HG03060 (cell line): ENCODE measurements around the gene SENP1.

Source experiments
- ATAC-seq: cut with Tn5 transposase; IDR thresholded peaks from one replicate; pipeline ENCODE4 v1.9.1; 2021; ENCODE audit warnings: low read depth, moderate number of reproducible peaks; ENCODE audit not compliant: unreplicated experiment

Gene SENP1

DNA sequence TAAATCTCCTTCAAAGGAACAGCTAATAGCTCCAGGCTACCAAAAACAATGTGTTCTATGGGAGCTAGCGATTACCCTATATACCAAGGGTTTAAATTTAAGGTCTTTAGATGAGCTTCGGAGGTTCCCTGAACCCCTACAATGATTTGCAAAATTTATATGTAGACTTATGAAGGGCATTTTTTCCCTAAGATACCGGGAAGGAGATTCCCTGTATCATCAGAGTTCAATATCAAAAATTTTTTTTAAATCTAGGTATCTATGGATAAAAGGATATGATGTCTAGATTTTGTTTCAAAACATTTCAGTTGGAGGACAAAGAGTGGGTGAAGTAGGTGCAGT lies 83.7 kb downstream of the SENP1 start:
- no peak for ATAC-seq

DNA sequence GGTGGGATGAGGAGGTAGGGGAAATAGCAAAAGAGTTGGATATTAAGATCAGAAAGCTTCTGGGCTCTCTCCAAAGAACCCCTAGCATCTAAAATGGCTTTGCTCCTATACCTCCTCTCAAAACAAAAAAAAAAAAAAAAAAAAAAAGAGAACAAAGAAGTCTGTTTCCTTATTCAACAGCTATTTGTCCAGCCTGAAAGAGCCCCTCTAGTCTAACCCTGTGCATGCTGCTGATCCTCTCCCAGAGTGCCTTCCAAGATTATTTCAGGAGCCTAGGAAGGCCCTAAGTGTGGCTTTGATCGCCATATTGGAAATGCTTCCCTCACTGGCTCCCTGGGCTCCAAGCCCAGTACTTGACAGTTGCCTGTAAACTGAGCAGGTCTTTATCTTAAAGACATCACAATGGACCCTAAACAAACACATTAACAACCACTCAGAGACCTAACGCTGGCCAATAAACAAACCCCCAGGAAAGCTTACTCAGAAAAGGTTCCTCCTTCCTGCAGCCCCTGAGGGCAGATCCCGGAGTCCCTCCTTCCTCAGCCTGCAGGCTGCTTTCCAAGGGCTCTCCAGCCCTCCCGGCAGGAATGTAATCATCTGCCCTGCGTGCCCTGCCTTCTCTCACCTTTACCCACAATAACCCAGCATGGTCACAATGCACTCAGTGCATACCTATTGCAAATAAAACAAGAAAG lies 84.2 kb downstream of the SENP1 start:
- no peak for ATAC-seq

DNA sequence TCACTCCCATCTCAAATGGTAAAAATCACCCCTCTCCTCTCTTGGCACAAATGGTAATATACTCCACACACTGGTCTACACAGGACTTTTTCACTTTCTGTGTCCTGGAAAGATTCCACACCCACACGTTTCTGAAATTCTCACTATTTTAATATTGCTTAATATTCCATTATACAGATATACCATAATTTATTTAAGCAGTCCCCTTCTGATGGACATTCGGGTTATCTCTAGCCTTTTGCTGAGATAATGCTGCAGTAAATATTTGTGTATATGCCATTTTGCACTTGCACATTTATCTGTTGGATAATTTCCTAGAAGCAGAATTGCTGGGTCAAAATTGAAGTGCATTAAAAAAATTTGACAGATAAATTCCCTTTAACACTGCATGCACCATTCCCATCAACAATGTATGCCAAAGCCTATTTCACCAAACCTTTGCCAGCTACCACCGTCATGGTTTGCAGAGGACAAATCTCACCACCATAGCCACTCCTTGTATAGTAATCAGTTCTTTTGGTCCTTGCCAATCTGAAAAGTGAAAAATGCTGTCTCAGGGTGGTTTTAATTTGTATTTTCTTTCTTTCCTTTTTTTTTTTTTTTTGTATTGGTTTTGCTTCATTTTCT lies 86.1 kb downstream of the SENP1 start:
- no peak for ATAC-seq

DNA sequence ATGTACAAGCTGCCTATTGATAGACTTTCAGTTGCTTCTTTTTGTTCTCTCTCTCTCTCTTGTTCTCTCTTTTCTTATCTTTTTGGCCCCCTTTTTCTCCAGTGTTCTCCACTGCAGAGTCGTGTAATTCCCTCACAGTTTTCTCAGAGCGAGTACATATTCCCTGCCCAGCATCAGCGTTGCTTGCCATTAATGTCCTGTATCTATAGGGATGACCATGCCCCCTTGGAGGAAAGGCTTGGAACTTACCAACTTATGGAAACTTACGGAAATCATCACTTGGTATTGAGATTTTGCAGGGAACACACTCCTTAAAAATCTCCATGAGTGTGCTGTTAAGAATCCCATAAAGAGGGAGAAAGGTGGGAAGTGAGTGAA lies 87.3 kb downstream of the SENP1 start:
- ATAC-seq, result no peak

DNA sequence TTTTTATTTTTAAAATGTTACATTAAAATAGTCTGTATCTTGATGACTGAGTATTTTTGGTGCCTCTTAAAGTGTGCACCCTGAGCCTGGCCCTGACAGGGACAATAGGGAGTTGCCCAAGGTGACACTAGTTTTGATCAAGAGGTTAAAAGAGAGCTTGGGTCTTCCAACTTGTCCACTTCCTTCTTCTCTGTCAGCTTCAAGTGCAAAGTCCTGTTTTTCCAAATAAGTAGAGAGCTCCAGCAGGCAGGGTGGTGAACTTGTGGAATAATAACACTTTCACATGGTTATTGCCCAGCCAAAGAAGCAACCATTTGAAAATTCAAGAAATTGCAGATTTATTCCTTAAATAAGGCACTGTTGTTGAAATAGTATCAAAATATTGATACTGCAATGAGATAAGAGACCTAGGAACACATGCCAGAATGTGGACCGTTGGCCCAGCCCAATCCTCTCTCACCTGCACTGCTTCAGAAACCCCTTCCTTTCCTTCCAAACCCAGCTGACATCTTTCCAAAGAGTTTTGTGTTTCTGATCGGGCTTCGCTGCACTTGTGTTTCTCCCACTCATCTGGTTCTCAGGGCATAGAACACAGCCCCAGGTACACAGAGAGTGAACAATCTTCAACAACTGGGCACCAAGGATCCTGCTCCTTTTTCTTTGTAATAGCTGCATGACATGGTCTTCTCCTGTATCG lies 87.8 kb downstream of the SENP1 start:
- no peak for ATAC-seq

DNA sequence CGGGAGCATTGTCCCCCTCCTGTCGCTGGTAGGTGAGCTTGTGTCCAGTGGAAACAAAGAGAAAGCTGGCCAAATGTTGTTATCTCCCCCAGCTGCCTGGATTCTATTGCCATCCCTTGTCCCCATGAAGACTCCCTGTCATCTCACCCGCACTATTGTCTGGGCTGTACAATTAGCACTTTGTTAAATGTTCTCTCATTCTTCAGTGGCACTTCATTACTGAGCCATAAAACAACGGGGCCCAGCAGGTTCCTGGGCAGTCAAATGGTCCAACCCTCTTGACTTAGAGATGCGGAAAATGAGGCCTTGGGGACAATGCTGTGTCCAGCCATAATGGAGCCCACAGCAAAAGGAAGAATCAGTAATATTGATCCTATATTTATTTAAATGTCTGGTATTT lies 88.4 kb downstream of the SENP1 start:
- no peak for ATAC-seq

DNA sequence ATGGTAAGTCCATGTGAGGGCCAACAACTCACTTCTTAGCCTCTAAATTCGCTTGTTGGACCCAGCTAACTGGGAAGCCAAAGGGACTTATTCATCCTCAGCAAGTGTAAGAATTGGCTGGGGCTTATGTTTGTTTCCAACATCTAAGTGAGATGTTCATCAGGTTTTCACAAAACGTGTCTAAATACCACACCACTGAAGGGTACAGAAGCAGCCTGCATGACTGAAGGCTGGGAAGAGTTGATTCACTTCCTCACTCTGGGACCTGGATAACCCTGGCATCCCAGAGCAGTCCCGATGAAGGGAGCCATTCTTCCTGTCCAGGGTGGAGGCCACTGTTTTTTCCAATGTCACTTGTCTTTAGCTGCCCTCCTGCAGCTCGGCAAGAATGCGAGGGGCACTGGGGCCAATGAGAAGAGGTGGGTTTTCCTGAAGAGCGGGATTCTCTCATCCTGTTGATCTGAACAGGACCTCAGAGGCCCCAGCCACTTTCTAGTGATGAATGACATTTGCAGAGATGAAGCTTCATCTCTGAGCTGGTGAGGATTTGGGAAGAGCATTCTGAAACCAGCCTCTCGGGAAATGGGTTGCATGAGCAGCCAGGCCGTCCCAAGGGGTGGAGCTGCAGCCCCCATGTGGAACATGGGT lies 89.4 kb downstream of the SENP1 start:
- ATAC-seq, result no peak

DNA sequence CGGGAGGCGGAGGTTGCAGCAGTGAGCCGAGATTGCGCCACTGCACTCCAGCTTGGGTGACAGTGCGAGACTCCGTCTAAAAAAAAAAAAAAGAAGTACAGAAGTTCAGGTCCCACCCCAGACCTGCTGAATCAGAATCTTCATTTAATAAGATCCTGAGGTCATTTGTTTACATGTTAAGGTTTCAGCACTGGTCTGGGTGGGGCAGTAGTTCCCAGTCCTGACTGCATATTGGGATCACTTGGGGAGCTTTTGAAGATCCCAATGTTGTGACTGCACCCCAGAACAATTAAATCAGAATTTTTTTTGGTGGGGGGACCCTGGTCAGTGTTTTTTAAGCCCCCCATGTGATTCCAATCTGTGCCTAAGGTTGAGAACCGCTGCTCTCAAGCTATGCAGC lies 89.9 kb downstream of the SENP1 start:
- ATAC-seq, result no peak

DNA sequence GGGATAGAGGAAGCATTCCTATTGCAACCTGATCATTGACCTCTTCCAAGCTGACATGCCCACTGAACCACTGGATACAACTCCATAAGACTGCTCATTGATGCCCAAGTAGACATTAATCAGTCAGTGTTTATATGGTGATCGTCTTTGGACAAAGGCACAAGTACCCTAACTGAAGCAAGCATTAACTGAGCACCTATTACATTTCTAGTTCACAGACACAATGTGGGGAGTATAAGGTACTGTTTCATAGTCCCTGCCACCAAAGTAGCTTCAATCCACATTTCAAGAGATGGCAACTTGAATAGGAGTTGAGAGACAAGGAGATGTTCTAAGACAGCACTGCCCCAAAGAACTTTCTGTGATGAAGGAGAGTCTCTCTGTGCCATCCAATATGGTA lies 90.8 kb downstream of the SENP1 start:
- no peak for ATAC-seq

DNA sequence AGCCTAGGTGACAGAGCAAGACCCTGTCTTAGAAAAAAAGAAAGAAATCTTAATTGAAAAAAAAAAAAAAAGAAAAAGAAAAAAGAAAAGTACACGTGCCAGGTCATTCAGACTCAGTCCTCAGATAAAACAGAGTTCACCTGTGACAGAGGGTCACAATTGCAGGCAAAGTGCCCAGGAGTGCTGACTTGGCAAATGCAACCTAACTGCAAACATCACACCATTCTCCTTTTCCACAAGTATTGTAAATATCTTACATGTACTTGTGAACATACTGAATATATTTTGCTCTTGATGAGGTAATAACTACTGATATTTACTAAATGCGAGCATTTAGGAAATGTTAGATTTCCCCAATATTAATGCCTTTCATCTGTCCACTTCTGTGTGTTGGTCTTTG lies 92.6 kb downstream of the SENP1 start:
- no peak for ATAC-seq

DNA sequence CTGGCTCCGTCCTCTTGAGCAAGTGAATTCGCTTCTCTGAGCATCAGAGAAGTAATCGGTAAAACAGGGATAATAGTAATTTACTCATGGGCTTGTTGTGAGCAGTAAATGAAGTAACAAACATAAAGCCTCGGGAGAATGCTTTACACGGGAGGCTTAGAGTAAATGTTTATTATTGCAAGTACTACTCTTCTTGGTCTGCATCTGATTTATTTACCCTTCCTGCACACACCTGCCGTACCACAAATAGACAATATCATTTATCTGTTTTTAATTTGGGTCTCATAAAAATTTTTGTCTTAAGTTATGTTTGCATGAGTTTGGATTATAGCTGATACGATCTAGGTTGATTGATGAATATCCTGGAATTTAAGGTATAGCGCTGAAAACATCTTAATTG lies 93.8 kb downstream of the SENP1 start:
- no peak for ATAC-seq

DNA sequence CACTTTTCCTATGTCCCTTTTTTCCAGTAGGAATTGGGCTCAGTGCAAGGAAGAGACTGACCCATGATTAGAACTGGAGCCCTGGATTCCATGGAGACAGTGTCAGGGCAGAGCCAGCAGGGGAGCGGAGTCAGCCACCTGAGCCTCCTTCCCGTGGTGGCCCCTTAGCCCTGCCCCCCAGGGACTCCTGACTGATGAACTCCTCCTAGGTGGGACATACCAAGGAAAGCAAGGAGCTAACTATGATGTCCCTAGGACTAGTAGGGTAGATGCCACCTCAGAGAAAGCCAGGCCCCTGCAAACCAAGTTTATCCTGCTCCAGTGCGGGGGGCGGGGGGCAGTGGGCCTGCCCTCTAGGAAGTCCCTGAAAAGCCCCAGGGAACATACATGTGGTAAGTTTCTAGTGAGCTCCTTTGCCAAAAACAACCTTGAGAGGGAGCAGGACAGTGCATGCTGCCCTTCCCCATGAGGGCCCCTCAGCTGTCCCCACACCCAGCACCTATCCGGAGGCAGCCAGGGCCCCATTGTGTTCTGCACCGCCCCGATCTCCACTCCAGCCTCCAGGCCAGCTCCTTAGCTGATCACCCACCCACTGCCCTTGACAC lies 95.4 kb downstream of the SENP1 start:
- ATAC-seq, result no peak

DNA sequence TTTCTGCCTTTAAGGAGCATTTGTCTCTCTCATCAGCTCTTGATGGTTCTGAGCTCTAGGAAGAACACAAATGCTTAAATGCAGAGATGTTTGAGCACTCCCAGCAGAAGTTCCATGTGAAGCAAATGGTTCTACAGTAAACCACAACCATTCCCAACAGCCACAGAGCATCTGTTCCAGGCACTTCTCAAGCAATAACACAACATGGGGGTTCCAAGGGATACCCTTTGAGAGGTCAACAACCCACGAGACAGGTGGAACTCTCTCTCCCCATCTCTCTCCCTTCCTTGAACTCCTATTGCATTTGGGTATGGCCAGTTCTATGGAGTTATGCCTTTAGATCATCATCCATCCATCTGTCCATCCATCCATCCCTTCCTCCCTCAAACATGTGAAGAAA lies 96.4 kb downstream of the SENP1 start:
- no peak for ATAC-seq

DNA sequence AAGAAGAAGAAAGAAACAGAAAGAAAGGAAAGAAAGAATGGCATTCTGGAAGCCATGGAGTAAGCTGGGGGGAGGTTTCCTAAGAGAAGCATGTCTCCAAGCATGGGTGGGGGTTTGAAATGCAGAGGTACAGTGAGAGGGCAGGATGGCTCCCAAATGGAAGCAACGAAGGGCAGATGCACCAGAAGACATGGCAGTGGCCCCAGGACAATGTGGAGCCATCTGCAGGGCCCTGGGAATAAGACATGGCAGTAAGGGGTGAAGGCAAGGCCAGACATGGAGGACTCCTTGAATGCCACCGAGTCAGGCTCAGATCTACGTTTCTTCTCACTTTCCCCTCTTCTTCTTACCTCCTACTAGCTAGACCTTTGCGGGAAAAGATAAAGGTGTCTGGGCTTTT lies 96.9 kb downstream of the SENP1 start:
- no peak for ATAC-seq

DNA sequence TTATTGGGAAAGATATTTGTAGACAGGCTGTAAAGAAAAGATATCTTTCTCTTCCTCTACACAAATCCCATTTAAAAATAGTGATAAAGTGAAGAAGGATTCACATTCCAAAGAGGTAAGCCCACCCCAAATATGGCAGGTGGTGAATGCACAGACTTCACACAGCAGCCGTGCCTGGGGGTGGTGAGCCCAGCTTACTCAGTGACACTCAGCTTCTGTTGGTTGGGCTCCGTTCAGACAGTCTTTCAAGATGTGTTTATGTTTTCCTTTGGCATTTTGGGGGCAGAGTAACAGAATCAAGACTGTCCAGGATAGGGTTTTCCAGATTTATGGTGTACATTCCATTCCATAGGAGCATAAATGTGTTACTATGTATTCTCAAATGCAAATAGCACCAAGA lies 97.5 kb downstream of the SENP1 start:
- no peak for ATAC-seq

DNA sequence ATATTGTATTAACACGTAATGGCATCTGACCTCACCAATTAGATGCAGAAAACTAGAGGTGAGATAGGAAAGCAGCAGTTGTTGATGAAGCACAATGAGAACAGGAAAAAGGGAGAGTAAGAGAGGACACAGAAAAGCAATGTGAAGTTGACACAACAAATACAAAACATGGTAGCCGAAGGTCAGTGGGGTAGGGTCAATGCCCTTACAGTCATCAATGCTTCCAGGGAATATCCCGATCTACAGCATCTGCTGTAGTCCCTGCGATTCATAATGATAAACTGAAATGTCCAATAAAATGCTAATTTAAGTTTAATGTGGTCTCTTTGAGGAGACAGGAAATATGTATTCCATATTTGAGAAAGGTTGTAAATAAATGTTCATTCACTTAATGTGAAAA lies 98.7 kb downstream of the SENP1 start:
- ATAC-seq, result no peak

DNA sequence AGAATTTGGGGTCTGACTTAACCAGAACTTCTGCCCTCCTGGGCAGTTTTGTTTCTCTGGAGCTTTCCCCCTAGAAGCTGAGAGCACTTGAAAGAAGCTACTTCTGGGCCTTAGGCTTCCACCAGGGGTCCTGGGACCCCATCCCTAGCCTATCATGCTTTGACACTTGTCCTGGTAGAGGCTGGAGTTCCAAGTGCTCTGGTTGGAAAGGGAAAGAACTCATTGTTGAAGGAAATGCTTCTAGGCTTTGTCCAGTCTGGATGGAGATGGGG lies 100.2 kb downstream of the SENP1 start:
- ATAC-seq, result no peak

DNA sequence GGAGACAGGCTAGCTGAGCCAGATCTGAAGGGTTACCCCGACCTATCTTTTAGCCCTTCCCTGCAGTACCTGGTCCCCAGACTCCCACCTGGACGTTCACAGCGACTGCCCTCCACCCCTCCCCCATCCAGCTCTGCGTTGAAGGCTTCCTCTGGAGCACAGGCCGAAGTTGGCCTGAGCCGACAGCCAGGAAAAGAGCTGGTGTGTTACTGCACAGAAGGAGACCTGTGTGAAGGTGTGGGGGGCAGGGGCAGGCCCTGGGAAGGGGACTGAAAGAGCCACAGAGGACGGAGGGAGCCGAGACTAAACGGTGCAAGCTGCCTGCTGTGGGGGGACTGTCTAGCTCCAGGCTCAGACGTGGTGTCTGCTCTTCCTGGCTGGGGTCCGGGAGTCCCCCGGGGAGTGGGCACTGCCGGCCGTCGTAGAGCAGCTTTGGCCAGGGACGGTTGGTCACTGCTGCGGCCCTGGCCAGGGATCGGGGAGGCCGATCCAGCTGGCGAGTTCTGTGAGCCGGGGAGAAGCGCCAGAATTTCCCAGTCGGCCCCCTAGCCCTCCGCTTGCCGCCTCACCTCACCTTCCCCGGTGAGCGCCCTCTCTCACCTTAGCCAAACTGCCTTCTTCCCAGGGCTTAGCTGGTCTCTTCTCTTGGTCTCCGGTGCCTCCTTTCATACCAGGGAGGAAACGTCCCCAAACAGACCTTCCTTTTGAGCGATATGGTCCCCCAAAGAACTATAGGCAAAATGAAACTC lies 100.7 kb downstream of the SENP1 start:
- no peak for ATAC-seq

DNA sequence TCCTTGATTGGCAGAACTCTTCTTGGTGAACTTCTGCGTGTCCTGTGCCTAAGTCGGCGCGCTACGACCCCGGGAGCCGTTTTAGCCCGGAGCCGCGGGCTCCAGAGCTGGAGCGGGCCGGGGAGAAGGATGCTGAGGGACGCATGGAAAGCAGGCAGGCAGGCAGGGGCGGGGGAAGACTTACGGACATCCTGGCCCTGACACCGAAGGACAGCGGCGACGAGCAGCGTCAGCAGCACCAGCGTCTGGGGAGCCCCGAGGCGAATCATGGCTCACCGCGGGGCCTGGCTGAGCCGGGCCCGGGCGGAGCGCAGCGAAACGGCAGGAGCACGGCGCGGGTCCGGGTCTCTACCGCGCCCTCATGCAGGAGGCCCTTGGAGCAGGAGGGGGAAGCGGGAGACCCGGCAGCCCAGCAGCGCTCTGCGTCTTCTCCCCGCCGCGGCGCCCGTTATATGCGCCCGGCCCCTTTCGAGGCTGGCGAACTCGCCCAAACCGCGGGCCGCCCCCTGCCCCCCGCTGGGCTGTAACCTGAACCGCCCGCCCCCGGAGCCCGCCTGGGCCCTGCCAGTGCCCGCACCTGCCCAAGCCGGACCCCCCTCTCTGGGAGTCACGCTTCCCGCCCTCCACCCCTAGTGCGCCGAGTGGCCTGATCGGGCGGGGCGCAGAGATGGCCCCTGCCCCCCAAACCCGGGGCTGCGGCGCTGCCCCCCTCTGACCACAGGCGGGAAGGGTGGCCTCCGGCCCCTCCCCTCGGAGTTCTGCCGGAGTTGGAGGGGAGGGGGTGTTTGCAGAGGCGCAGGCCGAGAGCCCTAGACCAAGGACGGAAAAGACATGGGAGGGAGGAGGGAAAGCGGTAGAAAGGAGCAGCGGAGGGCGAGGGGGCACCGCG lies 101.6 kb downstream of the SENP1 start, which contains the start of gene COL2A1:
COL2A1 (minus strand) TSS at position 424 of the 889 bp plus-strand sequence; CDS start at position 269, 155 bp downstream.
- ATAC-seq, result no peak
